C4-2B (cell line): ENCODE data around the gene UNC80.

ENCODE experiments used
- CTCF ChIP-seq: fragments of 450-650 bp; conservative IDR thresholded peaks from 2 replicates; pipeline ENCODE4 v1.5.1; 2017; ENCODE audit warnings: mild to moderate bottlenecking
- ZFX ChIP-seq: fragments of 450-650 bp; IDR thresholded peaks from 2 replicates; pipeline ENCODE4 v1.6.1; 2017

- TF ChIP-seq CTCF (no peak), ZFX (no peak)
Measured at GRCh38 chr2:209960045-209960444, 188.4 kb downstream of the UNC80 start.
